CD4-positive, alpha-beta T cell treated with Interleukin-17A for 1 hour (primary cell): Measurements from ENCODE around the gene DDI2.
"Not testable (repeated sequence)": the region's sequence is repeated elsewhere in the genome, so short reads cannot be mapped to it uniquely, and the experiment has no call there.

Experiments used
- DNase-seq: peaks from one replicate; pipeline ENCODE4 v3.0.0-alpha.2; 2020

DDI2 gene

GRCh38 chr1:15637826-15638225, 20.6 kb downstream of the DDI2 start:
- no peak for DNase-seq

- no peak for DNase-seq
Measured at GRCh38 chr1:15639262-15639661, 22.0 kb downstream of the DDI2 start.

- no peak for DNase-seq
Measured at GRCh38 chr1:15639931-15640330, 22.7 kb downstream of the DDI2 start.

GRCh38 chr1:15640667-15641066, 23.4 kb downstream of the DDI2 start:
- DNase-seq = no peak

- no peak for DNase-seq
Measured at GRCh38 chr1:15649937-15650336, 32.7 kb downstream of the DDI2 start.

GRCh38 chr1:15650433-15650832, 33.2 kb downstream of the DDI2 start:
- DNase-seq = no peak

DNA sequence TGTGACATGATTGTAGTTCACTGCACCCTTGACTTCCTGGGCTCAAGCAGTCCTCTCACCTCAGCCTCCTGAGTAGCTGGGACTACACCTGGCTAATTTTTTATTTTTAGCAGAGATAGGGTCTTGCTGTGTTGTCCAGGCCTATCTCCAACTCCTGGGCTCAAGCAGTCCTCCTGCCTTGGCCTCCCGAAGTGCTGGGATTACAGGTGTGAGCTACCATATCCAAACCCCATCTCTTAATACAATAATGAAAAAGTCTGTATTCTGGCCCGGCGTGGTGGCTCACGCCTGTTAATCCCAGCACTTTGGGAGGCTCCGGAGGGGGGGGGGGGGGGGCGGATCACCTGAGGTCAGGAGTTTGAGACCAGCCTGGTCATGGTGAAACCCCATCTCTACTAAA, 34.9 kb downstream of the DDI2 start:
- DNase-seq = not testable (repeated sequence)

GRCh38 chr1:15654091-15654690, 36.9 kb downstream of the DDI2 start:
- DNase-seq = no peak

DNA sequence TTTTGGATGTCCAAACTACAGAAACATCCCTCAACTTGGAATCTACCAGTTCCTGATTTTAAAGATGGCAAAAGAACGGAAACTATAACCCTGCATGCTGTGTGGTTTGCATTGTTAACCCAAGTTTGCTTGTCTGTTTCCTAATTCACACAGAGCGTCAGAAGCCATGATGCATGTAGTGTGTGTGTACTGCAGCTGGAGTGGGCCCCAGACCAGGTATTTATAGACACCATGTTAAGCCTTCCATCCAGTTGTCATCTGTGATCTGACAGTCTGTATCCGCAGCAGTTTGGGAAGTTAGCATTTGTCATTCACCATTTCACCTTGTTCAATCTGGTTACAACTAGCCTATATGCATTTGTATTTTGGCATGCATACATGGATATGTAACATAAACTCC, 39.2 kb downstream of the DDI2 start:
- no peak for DNase-seq

GRCh38 chr1:15657021-15657420, 39.8 kb downstream of the DDI2 start:
- DNase-seq = no peak

GRCh38 chr1:15660151-15660550, 42.9 kb downstream of the DDI2 start:
- DNase-seq = no peak

- DNase-seq = no peak
Measured at GRCh38 chr1:15662477-15662876, 45.2 kb downstream of the DDI2 start.

DNA sequence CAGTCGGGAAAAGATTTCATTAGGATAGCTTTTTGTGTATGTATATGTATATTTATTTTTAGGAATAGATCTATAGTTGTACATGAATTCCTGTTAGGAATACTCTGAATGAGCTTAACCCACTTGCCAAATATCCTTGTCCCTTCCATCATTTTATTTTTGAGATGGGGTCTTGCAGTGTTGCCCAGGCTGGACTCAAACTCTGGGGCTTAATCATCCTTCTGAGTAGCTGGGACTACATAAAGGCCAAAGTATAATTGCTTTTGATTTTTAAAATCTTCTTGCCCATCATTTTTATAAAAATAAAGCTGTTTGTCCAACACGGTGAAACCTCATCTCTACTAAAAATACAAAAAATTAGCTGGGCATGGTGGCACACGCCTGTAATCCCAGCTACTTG, 46.7 kb downstream of the DDI2 start:
- no peak for DNase-seq

DNA sequence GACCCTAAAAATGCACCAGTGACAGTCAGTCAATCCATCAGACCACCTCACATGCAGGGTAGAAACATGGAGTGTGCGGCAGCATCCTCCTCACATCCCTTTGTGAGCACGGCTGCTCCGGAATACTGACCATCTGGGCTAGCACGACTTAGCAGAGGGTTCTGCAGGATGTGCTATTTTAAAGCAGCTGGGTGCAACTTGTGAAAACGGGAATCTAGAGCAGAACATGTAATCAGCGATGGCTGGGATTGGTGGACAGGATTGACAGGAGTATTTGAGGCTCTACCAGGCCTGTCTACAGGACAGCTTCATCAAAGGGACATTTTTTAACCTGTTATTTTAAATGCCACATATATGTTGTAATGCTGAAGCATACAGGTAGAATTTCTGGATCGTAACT, 50.1 kb downstream of the DDI2 start:
- no peak for DNase-seq

- no peak for DNase-seq
Measured at GRCh38 chr1:15668089-15668754, 51.0 kb downstream of the DDI2 start.

DNA sequence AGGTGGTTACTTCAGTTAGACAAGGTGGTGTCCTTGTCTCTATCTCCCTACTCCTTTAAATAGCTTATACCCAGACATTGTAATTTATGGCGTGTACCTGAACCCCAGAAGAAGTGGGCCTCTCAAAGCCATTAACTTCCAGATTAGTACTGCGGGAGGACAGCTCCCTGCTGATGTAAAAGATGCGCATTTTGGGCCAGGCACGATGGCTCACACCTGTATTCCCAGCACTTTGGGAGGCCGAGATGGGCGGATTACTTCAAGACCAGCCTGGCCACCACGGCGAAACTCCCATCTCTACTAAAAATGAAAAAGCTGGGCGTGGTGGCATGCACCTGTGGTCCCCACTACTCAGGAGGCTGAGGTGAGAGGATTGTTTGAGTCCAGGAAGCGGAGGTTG, 51.8 kb downstream of the DDI2 start:
- DNase-seq = no peak

GRCh38 chr1:15669864-15670263, 52.6 kb downstream of the DDI2 start:
- DNase-seq = no peak

DNA sequence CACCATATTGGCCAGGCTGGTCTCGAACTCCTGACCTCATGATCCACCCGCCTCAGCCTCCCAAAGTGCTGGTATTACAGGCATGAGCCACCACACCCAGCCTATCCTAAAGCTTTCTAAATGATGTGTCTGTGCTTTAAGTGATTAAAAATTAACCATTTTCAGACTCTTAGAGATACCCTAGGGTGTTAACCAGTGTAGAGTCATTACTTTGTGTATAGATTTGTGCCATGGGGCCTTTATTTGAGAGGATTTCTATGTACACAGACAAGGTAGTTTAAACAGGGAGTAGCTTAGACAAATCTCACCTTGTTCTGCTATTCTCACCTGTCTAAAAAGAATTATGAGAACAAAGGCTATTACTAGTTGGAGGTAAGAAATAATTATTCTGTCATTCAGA, 54.2 kb downstream of the DDI2 start:
- DNase-seq = no peak

GRCh38 chr1:15674386-15675159, 57.3 kb downstream of the DDI2 start:
- no peak for DNase-seq

DNA sequence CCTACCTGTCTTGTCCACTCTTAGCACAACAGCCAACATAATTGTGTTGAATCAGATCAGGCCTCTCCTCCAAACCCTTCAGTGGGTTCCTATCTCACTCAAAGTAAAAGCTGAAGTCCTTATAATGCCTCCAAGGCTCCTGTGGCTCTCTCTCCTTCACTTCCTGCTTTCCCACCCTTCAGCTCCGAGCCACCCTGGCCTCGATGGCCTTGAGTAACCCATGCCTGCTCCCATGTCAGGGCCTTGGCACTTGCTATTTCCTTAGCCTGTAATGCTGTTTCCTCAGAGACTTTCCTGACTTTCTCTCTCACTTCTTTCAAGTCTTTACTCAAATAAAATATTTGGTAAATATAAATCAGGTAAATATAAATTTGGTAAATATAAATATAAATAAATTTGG, 58.8 kb downstream of the DDI2 start:
- no peak for DNase-seq

- no peak for DNase-seq
Measured at GRCh38 chr1:15676688-15677661, 59.7 kb downstream of the DDI2 start.

- no peak for DNase-seq
Measured at GRCh38 chr1:15678578-15678977, 61.3 kb downstream of the DDI2 start.

DNA sequence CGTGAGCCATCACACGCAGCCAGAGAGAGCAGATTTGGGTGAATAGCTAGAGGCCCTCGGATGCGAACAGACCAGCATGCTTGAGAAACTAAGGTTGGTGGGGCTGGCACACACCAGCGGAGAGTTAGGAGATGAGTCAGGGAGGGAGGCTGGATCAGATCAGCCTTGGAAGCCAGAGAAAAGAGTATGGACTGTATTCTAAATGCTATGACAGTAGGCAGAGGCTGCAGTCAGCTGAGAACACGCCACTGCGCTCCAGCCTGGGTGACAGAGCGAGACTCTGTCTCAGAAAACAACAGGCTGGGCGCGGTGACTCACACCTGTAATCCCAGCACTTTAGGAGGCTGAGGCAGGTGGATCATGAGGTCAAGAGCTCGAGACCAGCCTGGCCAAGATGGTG, 62.9 kb downstream of the DDI2 start:
- no peak for DNase-seq
